GM21529 (cell line): Measurements from ENCODE around the gene ABHD18.
"Not testable (repeated sequence)": the region's sequence is repeated elsewhere in the genome, so short reads cannot be mapped to it uniquely, and the experiment has no call there.

ENCODE experiments used
- ATAC-seq: cut with Tn5 transposase; IDR thresholded peaks from one replicate; pipeline ENCODE4 v1.9.1; 2021; ENCODE audit not compliant: unreplicated experiment

Gene ABHD18

DNA sequence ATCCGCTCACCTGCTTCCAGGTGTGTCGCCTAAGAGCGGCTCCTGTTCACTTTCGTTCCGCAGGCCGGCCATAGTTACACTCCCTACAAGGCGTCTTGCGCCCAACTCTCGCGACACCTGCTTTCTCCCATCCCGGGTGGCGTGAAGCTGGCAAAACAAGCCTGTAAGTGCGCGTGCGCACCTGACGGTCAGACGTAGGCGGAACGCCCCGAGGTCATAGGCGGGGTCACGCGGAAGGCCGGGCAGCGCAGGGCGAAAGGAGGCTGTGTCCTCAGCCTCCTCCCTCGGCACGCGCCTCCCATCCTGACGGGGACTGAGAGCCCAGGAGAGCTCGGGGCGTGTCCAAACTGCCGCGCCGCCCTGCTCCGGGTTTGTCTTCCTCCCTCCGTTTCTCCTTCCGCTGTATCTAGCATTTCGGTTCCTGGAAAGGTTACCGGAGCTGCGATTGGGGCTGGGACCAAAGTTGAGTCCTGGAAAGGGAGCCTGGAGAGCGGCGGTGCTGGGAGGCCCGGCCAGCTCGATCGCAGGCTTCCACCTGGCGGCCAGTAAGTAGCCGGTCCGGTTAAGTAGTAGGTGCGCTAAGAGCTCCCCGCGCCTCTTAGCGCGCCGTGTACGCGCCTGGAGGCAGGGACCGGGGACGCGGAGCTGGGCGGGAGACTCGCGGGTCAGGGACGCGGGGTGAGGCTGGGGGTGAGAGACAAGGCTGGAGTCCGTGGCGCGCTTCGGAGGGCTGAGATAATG, at the start of gene ABHD18, which contains the start of gene MFSD8:
ABHD18 (plus strand) TSS at position 345 of the 741 bp plus-strand sequence. CDS start 17,550 bp downstream, outside the sequence.
MFSD8 (minus strand) TSS at position 112 of the 741 bp plus-strand sequence; CDS start at position 72, 40 bp downstream.
- ATAC-seq = peak; percentile 96

DNA sequence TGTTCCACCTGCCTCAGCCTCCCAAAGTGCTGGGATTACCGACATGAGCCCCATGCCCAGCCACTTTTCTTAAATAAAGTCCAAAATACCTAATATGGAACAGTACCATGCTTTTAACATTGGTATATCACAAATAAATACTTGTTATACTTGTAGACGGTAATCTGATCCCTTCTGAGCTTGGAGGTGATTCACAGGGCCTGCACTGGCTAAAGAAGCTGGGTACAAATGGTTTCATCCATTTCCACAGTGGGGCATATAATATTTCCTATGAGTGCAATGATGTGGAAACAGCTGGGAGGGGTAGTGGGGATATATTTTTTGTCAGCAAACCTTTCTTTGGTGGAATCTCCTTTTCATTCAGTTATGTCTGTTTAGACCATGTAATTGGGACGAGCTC, 48.7 kb upstream of the ABHD18 start:
- ATAC-seq = no peak

- no peak for ATAC-seq
Observed at GRCh38 chr4:127917151-127917550, 48.1 kb upstream of the ABHD18 start.

DNA sequence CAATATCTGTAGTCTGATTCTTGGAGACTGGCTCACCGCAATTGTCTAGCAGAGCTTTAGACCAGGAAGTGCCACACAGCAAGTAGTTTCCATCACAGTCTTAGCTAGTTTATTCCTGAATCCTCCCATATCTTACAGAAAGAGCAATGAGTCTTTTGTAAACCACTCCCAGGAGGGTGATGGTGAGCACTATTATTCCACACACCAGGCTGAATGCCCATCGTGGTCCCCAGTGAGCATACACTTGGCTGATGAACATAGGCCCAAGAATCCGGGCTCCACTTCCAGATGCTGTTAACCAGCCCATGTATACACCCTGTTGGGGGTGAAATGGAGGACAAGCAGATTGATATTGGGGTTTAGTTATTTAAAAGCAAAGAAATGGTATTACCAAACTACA, 44.7 kb upstream of the ABHD18 start:
- no peak for ATAC-seq

DNA sequence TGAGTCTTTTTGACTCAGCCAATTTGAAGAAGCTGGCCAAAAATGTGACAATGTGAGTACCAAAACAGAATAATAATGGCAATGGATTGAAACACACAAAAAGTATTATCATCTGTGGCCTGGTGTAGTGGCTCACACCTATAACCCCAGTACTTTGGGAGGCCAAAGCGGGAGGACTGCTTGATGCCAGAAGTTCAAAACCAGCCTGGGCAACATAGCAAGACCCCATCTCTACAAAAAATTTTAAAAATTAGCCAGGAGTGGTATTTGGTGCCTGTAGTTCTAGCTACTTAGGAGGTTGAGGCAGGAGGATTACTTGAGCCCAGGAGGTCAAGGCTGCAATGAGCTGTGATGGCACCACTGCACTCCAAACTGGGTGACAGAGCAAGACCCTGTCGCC, 43.0 kb upstream of the ABHD18 start:
- ATAC-seq = no peak

DNA sequence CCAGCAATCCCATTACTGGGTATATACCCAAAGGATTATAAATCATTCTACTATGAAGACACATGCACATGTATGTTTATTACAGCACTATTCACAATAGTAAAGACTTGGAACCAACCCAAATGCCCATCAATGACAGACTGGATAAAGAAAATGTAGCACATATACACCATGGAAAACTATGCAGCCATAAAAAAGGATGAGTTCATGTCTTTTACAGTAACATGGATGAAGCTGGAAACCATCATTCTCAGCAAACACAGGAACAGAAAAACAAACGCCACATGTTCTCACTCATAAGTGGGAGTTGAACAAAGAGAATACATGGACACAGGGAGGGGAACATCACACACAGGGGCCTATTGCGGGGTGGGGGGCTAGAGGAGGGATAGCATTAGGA, 39.5 kb upstream of the ABHD18 start:
- ATAC-seq = not testable (repeated sequence)

DNA sequence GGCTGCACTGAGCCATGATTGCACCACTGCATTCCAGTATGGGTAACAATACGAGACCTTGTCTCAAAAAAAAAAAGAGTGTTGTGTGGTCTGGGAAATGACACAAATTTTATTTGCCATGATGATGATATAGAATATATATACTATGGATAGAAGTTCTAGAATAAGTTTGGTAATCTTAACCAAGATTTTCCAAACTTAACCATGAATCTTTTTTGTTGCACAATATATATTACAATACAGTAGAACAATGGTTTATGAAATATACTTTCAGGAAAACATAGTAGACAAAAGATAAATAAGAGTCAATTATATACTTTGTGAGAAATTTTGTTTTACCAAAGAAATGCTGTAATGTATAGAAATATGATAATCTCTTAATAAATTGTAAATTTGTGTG, 35.0 kb upstream of the ABHD18 start:
- ATAC-seq = no peak

GRCh38 chr4:127931836-127932235, 33.4 kb upstream of the ABHD18 start:
- not testable (repeated sequence) for ATAC-seq

- no peak for ATAC-seq
Observed at GRCh38 chr4:127936974-127937373, 28.2 kb upstream of the ABHD18 start.

DNA sequence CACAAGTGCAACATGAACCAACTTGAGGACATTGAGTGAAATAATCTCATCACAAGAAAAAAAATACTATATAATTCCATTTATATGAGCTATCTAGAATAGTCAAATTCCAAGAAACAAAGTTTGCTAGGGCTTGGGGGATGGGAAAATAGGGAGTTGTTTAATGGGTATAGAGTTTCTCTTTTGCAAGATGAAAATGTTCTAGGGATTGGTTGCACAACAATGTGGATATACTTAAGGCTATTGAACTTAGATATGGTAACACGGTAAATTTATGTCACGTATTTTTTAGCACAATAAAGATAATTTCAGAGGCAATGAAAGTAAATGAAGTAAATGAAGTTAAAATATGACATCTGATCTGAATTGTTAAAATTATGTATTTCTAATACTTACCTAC, 8.1 kb upstream of the ABHD18 start:
- no peak for ATAC-seq

- no peak for ATAC-seq
Observed at GRCh38 chr4:127959794-127960193, 5.4 kb upstream of the ABHD18 start.

- not testable (repeated sequence) for ATAC-seq
Observed at GRCh38 chr4:127963633-127964398, 1.4 kb upstream of the ABHD18 start.

DNA sequence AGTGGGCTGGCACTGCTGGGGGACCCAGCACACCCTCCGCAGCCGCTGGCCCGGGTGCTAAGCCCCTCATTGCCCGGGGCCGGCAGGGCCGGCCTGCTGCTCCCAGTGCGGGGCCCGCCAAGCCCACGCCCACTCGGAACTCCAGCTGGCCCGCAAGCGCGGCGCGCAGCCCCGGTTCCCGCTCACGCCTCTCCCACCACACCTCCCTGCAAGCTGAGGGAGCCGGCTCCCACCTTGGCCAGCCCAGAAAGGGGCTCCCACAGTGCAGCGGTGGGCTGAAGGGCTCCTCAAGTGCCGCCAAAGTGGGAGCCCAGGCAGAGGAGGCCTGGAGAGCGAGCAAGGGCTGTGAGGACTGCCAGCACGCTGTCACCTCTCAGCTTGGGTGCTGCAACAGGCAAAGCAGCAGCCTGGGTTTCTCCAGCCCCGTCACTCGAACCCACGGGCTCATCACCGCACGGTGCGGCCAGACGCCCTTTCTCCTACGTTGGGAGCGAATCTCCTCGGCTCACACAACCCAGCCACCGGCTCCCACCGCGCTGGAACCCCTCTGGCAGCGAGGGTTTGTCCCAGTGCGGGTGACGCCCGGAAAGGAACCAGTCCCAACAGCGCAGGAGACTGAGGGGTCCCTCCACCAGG, 662 bp upstream of the ABHD18 start:
- ATAC-seq = peak; percentile 14

DNA sequence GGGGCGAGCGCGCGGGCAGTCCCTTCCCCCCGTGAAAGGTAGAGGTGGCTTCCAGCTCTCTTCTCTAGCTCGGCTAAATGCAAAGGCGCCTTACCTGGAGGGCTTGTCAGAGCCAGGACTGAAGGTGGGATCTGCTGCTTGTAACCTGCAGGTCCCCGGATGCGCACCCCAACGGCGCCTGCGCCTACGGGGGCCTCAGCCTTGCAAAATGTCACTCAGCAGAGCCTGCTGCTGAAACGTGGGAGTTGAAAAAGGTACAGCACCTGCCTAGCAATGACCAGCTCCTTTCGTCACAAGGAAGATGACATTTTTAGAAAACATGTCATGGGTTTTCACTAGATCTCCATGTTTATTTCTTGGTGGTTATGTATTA, 583 bp downstream of the ABHD18 start:
- peak; percentile 37 for ATAC-seq

DNA sequence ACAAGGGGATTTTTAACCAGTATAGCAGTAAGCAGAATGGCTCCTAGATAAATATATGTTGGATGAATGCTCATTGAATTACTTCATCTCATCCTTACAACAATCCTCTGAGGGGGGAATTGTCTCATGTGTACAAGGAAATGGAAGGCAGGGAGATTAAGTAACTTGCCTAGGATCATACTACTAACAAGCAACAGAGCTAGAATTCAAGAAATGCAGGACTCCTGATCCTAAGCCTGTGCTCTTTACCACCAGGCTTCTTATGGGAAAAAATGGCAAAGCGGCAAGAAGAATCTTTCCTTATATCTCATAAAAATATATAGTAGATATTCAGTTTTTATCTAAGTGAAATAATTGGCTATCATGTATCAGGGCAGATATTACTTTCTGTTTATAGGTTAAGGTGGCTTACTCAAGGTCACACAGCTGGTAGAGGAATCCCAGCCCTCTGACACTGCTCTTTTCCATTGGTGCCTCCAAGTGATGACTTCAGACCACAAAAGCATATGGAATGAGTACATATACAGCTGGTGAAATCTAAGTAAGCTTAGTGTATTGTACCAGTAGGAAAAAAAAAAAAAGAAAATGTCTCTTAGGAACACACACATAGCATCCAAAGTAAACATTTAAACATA, 2.1 kb downstream of the ABHD18 start:
- no peak for ATAC-seq

GRCh38 chr4:127968586-127968985, 3.4 kb downstream of the ABHD18 start:
- ATAC-seq = no peak

DNA sequence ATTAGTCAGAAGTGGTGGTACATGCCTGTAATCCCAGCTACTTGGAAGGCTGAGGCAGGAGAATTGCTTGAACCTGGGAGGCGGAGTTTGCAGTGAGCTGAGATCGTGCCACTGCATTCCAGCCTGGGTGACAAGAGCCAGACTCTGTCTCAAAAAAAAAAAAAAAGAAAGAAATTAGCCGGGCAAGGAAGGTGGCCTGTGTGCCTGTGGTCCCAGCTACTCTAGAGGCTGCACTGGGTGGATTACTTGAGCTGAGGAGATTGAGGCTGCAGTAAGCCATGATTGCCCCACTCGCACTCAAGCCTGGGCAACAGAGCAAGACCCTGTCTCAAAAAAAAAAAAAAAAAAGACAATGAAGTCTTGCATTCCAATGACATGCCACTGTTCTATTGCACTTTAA, 5.7 kb downstream of the ABHD18 start:
- ATAC-seq = not testable (repeated sequence)

- no peak for ATAC-seq
Observed at GRCh38 chr4:127975121-127975770, 10.0 kb downstream of the ABHD18 start.

DNA sequence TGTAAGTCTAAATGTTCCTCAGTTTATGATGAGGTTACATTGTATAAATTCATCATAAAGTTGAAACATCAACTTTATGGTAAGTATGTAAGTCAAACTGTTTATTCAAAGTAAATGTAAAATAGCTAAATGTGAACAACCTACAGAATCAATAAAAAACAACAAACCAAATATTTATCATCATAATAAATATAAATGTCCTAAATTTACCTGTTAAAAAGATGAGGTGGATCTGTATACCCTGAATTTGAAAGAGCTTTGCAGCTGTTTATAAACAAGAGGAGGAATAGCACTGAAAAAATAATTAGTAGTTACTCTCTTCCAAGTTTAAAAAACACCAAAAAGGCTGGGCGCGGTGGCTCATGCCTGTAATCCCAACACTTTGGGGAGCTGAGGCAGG, 13.7 kb downstream of the ABHD18 start:
- ATAC-seq = no peak

- ATAC-seq = no peak
Observed at GRCh38 chr4:127982445-127982844, 17.2 kb downstream of the ABHD18 start.

DNA sequence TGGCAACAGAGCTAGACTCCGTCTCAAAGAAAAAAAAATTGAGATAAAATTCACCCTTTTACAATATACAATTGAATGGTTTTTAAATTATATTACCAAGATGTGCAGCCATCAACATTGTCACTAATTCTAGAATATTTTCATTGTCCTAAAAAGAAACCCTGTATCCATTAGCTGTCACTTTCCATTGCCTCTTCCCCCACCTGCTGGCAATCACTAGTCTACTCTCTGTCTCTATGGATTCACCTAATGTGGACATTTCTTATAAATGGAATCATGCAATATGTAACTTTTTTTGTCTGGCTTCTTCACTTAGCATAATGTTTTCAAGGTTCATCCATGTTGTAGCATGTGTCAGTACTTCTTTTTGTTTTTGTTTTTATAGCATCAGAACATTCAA, 20.8 kb downstream of the ABHD18 start:
- ATAC-seq = no peak
